Measurements from ENCODE around the gene GNB1L.

- TF ChIP-seq EZH2 (IDR thresholded peaks at IDR 0.05; ENCODE audit: low read depth) = no peak
- TF ChIP-seq CTCF (conservative IDR thresholded peaks at IDR 0.05) = no peak
These were observed 546 bp downstream of the GNB1L start for GRCh38 chr22:19853879-19854777.
